ENCODE results near the gene WDR20.

- TF ChIP-seq TAF1 (IDR thresholded peaks at IDR 0.05; ENCODE audit: borderline replicate concordance, low read depth, low read length): no peak
- TF ChIP-seq ELK1 (IDR thresholded peaks at IDR 0.05; ENCODE audit: low read depth, low read length): no peak
- TF ChIP-seq SKIL (IDR thresholded peaks at IDR 0.05; ENCODE audit: low read depth, poor library complexity, severe bottlenecking): no peak
- no peak for TF ChIP-seq HDAC6 (IDR thresholded peaks at IDR 0.05; ENCODE audit: unreplicated experiment)
- no peak for TF ChIP-seq POLR2A (IDR thresholded peaks at IDR 0.05; ENCODE audit: low read depth, low read length)
- TF ChIP-seq POLR2AphosphoS5 (IDR thresholded peaks at IDR 0.05; ENCODE audit: low read length): no peak
- no peak for TF ChIP-seq FOXM1 (IDR thresholded peaks at IDR 0.05; ENCODE audit: low read depth, low read length)
Observed at GRCh38 chr14:102140750-102141145, 1.1 kb downstream of the WDR20 start.

Measured in GM12878 (cell line).